Activated CD8-positive, alpha-beta memory T cell treated with anti-CD3 and anti-CD28 coated beads for 24 hours (primary cell): ENCODE results near the gene TM9SF4.
"Not testable (repeated sequence)": the region's sequence is repeated elsewhere in the genome, so short reads cannot be mapped to it uniquely, and the experiment has no call there.

Experiments
- DNase-seq: peaks from one replicate; pipeline ENCODE4 v3.0.0-alpha.2; 2020

Gene TM9SF4

GRCh38 chr20:32158943-32159660 lies 49.6 kb downstream of the TM9SF4 start:
- DNase-seq = no peak

GRCh38 chr20:32159766-32160221 lies 50.3 kb downstream of the TM9SF4 start:
- DNase-seq = no peak

GRCh38 chr20:32160341-32160740 lies 50.8 kb downstream of the TM9SF4 start:
- no peak for DNase-seq

GRCh38 chr20:32162351-32162750 lies 52.8 kb downstream of the TM9SF4 start:
- DNase-seq = no peak

GRCh38 chr20:32163951-32164350 lies 54.4 kb downstream of the TM9SF4 start:
- no peak for DNase-seq

GRCh38 chr20:32164984-32165735 lies 55.6 kb downstream of the TM9SF4 start:
- no peak for DNase-seq

- DNase-seq = no peak
Measured at GRCh38 chr20:32165836-32166545, 56.5 kb downstream of the TM9SF4 start.

- no peak for DNase-seq
Measured at GRCh38 chr20:32167552-32167951, 58.0 kb downstream of the TM9SF4 start.

GRCh38 chr20:32168184-32168910 lies 58.8 kb downstream of the TM9SF4 start:
- DNase-seq = no peak

- not testable (repeated sequence) for DNase-seq
Measured at GRCh38 chr20:32177696-32178095, 68.2 kb downstream of the TM9SF4 start.

GRCh38 chr20:32179515-32179914 lies 70.0 kb downstream of the TM9SF4 start:
- no peak for DNase-seq

GRCh38 chr20:32179934-32180333 lies 70.4 kb downstream of the TM9SF4 start:
- no peak for DNase-seq

GRCh38 chr20:32181606-32182005 lies 72.1 kb downstream of the TM9SF4 start:
- no peak for DNase-seq

- DNase-seq = no peak
Measured at GRCh38 chr20:32183947-32184635, 74.6 kb downstream of the TM9SF4 start.

GRCh38 chr20:32184961-32185603 lies 75.6 kb downstream of the TM9SF4 start:
- DNase-seq = no peak

- DNase-seq = no peak
Measured at GRCh38 chr20:32186506-32186905, 77.0 kb downstream of the TM9SF4 start.

- no peak for DNase-seq
Measured at GRCh38 chr20:32188376-32189122, 79.0 kb downstream of the TM9SF4 start.

GRCh38 chr20:32189123-32189410 lies 79.6 kb downstream of the TM9SF4 start:
- DNase-seq = no peak

- peak; percentile 82 for DNase-seq
Measured at GRCh38 chr20:32189691-32190615, 80.4 kb downstream of the TM9SF4 start.
